ENCODE measurements around the gene CDON.
A peak's percentile ranks its signal among the peaks of the same experiment; 100 is the strongest.

Gene CDON

GRCh38 chr11:126062679-126063506 is at the start of gene CDON:
Gene CDON (minus strand): TSS chr11:126062866. CDS start chr11:126023476, 39,390 bp downstream.
- Histone ChIP-seq H3K9me3 (ENCODE audit: control insufficient read depth, low read depth, low read length) (no peaks in the 10 kb centered on the region), H3K4me1 (ENCODE audit: control insufficient read depth, low read depth, low read length) (peaks cover 21% of the 10 kb centered on the region), H3K27ac (ENCODE audit: low read length) (peak within 1 kb of the TSS; percentile 100), H3K27me3 (ENCODE audit: control insufficient read depth, insufficient read depth, low read length) (no peaks in the 10 kb centered on the region), H3K4me3 (ENCODE audit: low read length) (peak within 1 kb of the TSS; percentile 70), H3K9ac (ENCODE audit: low read length) (peak within 1 kb of the TSS; percentile 88), H3K36me3 (ENCODE audit: control insufficient read depth, low read depth, low read length) (no peaks in the 10 kb centered on the region)

GRCh38 chr11:126111458-126112116 is 48.9 kb upstream of the CDON start:
- Histone ChIP-seq H3K36me3 (ENCODE audit: control insufficient read depth, low read depth, low read length) (no peaks in the 10 kb centered on the region), H3K4me1 (ENCODE audit: control insufficient read depth, low read depth, low read length) (no peaks in the 10 kb centered on the region), H3K4me3 (ENCODE audit: low read length) (no peak overlapping the region), H3K27ac (ENCODE audit: low read length) (no peak overlapping the region), H3K9me3 (ENCODE audit: control insufficient read depth, low read depth, low read length) (no peaks in the 10 kb centered on the region), H3K27me3 (ENCODE audit: control insufficient read depth, insufficient read depth, low read length) (no peaks in the 10 kb centered on the region), H3K9ac (ENCODE audit: low read length) (no peak overlapping the region)

GRCh38 chr11:126109941-126110731 is 47.5 kb upstream of the CDON start:
- H3K4me3 ChIP-seq (ENCODE audit: low read length): no peak overlapping the region
- H3K9ac ChIP-seq (ENCODE audit: low read length): no peak overlapping the region
- H3K27me3 ChIP-seq (ENCODE audit: control insufficient read depth, insufficient read depth, low read length): no peaks in the 10 kb centered on the region
- H3K4me1 ChIP-seq (ENCODE audit: control insufficient read depth, low read depth, low read length): peaks cover under 1% of the 10 kb centered on the region
- H3K9me3 ChIP-seq (ENCODE audit: control insufficient read depth, low read depth, low read length): no peaks in the 10 kb centered on the region
- H3K27ac ChIP-seq (ENCODE audit: low read length): no peak overlapping the region
- H3K36me3 ChIP-seq (ENCODE audit: control insufficient read depth, low read depth, low read length): no peaks in the 10 kb centered on the region

GRCh38 chr11:126106594-126107328 is 44.1 kb upstream of the CDON start:
- Histone ChIP-seq H3K4me3 (ENCODE audit: low read length) (no peak overlapping the region), H3K4me1 (ENCODE audit: control insufficient read depth, low read depth, low read length) (peaks cover 18% of the 10 kb centered on the region), H3K9me3 (ENCODE audit: control insufficient read depth, low read depth, low read length) (no peaks in the 10 kb centered on the region), H3K36me3 (ENCODE audit: control insufficient read depth, low read depth, low read length) (no peaks in the 10 kb centered on the region), H3K9ac (ENCODE audit: low read length) (no peak overlapping the region), H3K27ac (ENCODE audit: low read length) (no peak overlapping the region), H3K27me3 (ENCODE audit: control insufficient read depth, insufficient read depth, low read length) (no peaks in the 10 kb centered on the region)

- no peak overlapping the region for H3K27ac ChIP-seq (ENCODE audit: low read length)
- H3K27me3 ChIP-seq (ENCODE audit: control insufficient read depth, insufficient read depth, low read length): no peaks in the 10 kb centered on the region
- H3K9me3 ChIP-seq (ENCODE audit: control insufficient read depth, low read depth, low read length): no peaks in the 10 kb centered on the region
- H3K9ac ChIP-seq (ENCODE audit: low read length): no peak overlapping the region
- peaks cover 25% of the 10 kb centered on the region for H3K4me1 ChIP-seq (ENCODE audit: control insufficient read depth, low read depth, low read length)
- H3K36me3 ChIP-seq (ENCODE audit: control insufficient read depth, low read depth, low read length): no peaks in the 10 kb centered on the region
- no peak overlapping the region for H3K4me3 ChIP-seq (ENCODE audit: low read length)
Observed at GRCh38 chr11:126105748-126106080, 43.0 kb upstream of the CDON start.

- H3K36me3 ChIP-seq (ENCODE audit: control insufficient read depth, low read depth, low read length): no peaks in the 10 kb centered on the region
- no peaks in the 10 kb centered on the region for H3K9me3 ChIP-seq (ENCODE audit: control insufficient read depth, low read depth, low read length)
- peaks cover 28% of the 10 kb centered on the region for H3K4me1 ChIP-seq (ENCODE audit: control insufficient read depth, low read depth, low read length)
- H3K27ac ChIP-seq (ENCODE audit: low read length): no peak overlapping the region
- no peak overlapping the region for H3K9ac ChIP-seq (ENCODE audit: low read length)
- no peak overlapping the region for H3K4me3 ChIP-seq (ENCODE audit: low read length)
- H3K27me3 ChIP-seq (ENCODE audit: control insufficient read depth, insufficient read depth, low read length): no peaks in the 10 kb centered on the region
Observed at GRCh38 chr11:126105022-126105747, 42.5 kb upstream of the CDON start.

GRCh38 chr11:126104420-126104819 is 41.8 kb upstream of the CDON start:
- no peak overlapping the region for H3K4me3 ChIP-seq (ENCODE audit: low read length)
- no peaks in the 10 kb centered on the region for H3K36me3 ChIP-seq (ENCODE audit: control insufficient read depth, low read depth, low read length)
- no peaks in the 10 kb centered on the region for H3K9me3 ChIP-seq (ENCODE audit: control insufficient read depth, low read depth, low read length)
- no peaks in the 10 kb centered on the region for H3K27me3 ChIP-seq (ENCODE audit: control insufficient read depth, insufficient read depth, low read length)
- H3K9ac ChIP-seq (ENCODE audit: low read length): no peak overlapping the region
- no peak overlapping the region for H3K27ac ChIP-seq (ENCODE audit: low read length)
- peaks cover 28% of the 10 kb centered on the region for H3K4me1 ChIP-seq (ENCODE audit: control insufficient read depth, low read depth, low read length)

GRCh38 chr11:126103150-126103549 is 40.5 kb upstream of the CDON start:
- H3K9me3 ChIP-seq (ENCODE audit: control insufficient read depth, low read depth, low read length): no peaks in the 10 kb centered on the region
- H3K27me3 ChIP-seq (ENCODE audit: control insufficient read depth, insufficient read depth, low read length): no peaks in the 10 kb centered on the region
- no peak overlapping the region for H3K9ac ChIP-seq (ENCODE audit: low read length)
- H3K36me3 ChIP-seq (ENCODE audit: control insufficient read depth, low read depth, low read length): no peaks in the 10 kb centered on the region
- no peak overlapping the region for H3K4me3 ChIP-seq (ENCODE audit: low read length)
- peaks cover 28% of the 10 kb centered on the region for H3K4me1 ChIP-seq (ENCODE audit: control insufficient read depth, low read depth, low read length)
- H3K27ac ChIP-seq (ENCODE audit: low read length): no peak overlapping the region

- Histone ChIP-seq H3K9ac (ENCODE audit: low read length) (no peak overlapping the region), H3K4me1 (ENCODE audit: control insufficient read depth, low read depth, low read length) (peaks cover 28% of the 10 kb centered on the region), H3K27me3 (ENCODE audit: control insufficient read depth, insufficient read depth, low read length) (no peaks in the 10 kb centered on the region), H3K4me3 (ENCODE audit: low read length) (no peak overlapping the region), H3K27ac (ENCODE audit: low read length) (no peak overlapping the region), H3K36me3 (ENCODE audit: control insufficient read depth, low read depth, low read length) (no peaks in the 10 kb centered on the region), H3K9me3 (ENCODE audit: control insufficient read depth, low read depth, low read length) (no peaks in the 10 kb centered on the region)
Observed at GRCh38 chr11:126102436-126102981, 39.8 kb upstream of the CDON start.

GRCh38 chr11:126101930-126102283 is 39.2 kb upstream of the CDON start:
- Histone ChIP-seq H3K36me3 (ENCODE audit: control insufficient read depth, low read depth, low read length) (no peaks in the 10 kb centered on the region), H3K4me1 (ENCODE audit: control insufficient read depth, low read depth, low read length) (peaks cover 28% of the 10 kb centered on the region), H3K9ac (ENCODE audit: low read length) (no peak overlapping the region), H3K27ac (ENCODE audit: low read length) (no peak overlapping the region), H3K9me3 (ENCODE audit: control insufficient read depth, low read depth, low read length) (no peaks in the 10 kb centered on the region), H3K4me3 (ENCODE audit: low read length) (no peak overlapping the region), H3K27me3 (ENCODE audit: control insufficient read depth, insufficient read depth, low read length) (no peaks in the 10 kb centered on the region)
